Transverse colon (tissue), 4 donors: ENCODE data around the gene TREX2.

ENCODE experiments used
- POLR2A ChIP-seq: fragments of 450-650 bp; IDR thresholded peaks from one replicate; pipeline ENCODE4 v1.6.1; 2016; ENCODE audit warnings: antibody characterized with exemption, mild to moderate bottlenecking, moderate library complexity
- POLR2AphosphoS5 ChIP-seq, 3 donors: sonication (generic); formaldehyde crosslinking; IDR thresholded peaks; one replicate each; pipeline ENCODE4 v1.6.1; 2016; ENCODE audit warnings: antibody characterized with exemption in 3 of 3
- TF ChIP-seq, protein P1 (sequence below), 5 experiments: fragments of 200-600 bp in 3 of 5; fragments of 450-650 bp in 2 of 5; sonication (generic) in 3 of 5; IDR thresholded peaks; 1 replicate in 2 of 5; 2 replicates in 3 of 5; pipeline ENCODE4 v1.5.1; 2016 to 2017; ENCODE audit warnings: antibody characterized with exemption in 5 of 5, inconsistent platforms in 3 of 5, mild to moderate bottlenecking in 2 of 5, moderate library complexity in 1 of 5

DNA sequence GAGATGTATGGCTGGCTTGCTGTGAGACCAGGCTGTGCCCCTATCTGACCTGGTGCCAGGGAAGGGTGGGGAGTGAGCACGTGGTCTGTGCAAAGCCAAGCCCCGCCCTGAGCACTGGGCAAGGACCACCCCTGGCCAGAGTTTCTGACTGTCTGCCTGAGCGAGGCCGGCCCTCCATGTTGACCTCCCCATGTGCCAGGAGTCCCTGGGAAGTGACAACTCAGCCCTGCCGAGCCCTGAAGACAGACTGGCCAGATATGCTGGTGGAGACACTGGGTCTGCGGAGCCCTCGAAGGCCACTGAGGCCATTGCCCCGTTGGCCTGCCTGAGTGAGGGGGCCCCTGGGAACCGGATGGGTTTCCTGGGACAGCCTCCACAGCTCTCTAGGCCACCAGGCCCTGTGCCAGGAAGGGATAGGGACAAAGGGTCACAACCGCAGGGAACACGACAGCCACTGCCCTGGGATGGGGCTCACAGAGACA is 41.8 kb upstream of the TREX2 start:
- TF ChIP-seq, protein P1, sequence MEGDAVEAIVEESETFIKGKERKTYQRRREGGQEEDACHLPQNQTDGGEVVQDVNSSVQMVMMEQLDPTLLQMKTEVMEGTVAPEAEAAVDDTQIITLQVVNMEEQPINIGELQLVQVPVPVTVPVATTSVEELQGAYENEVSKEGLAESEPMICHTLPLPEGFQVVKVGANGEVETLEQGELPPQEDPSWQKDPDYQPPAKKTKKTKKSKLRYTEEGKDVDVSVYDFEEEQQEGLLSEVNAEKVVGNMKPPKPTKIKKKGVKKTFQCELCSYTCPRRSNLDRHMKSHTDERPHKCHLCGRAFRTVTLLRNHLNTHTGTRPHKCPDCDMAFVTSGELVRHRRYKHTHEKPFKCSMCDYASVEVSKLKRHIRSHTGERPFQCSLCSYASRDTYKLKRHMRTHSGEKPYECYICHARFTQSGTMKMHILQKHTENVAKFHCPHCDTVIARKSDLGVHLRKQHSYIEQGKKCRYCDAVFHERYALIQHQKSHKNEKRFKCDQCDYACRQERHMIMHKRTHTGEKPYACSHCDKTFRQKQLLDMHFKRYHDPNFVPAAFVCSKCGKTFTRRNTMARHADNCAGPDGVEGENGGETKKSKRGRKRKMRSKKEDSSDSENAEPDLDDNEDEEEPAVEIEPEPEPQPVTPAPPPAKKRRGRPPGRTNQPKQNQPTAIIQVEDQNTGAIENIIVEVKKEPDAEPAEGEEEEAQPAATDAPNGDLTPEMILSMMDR (IDR thresholded peaks at IDR 0.05) = no peak
- TF ChIP-seq POLR2AphosphoS5 (IDR thresholded peaks at IDR 0.05) = no peak
- TF ChIP-seq POLR2A = no peak
